ENCODE measurements around the gene C11orf98. TPM values are rescaled to one million over a fixed set of nuclear protein-coding genes. Genes with fewer than 3 reads are reported as not detected.
"Not testable (repeated sequence)": the region's sequence is repeated elsewhere in the genome, so short reads cannot be mapped to it uniquely, and the experiment has no call there.

The C11orf98 gene
- total and polyA plus RNA-seq, 4 donors, result 19.0 to 140 (median 94.7) TPM

DNA sequence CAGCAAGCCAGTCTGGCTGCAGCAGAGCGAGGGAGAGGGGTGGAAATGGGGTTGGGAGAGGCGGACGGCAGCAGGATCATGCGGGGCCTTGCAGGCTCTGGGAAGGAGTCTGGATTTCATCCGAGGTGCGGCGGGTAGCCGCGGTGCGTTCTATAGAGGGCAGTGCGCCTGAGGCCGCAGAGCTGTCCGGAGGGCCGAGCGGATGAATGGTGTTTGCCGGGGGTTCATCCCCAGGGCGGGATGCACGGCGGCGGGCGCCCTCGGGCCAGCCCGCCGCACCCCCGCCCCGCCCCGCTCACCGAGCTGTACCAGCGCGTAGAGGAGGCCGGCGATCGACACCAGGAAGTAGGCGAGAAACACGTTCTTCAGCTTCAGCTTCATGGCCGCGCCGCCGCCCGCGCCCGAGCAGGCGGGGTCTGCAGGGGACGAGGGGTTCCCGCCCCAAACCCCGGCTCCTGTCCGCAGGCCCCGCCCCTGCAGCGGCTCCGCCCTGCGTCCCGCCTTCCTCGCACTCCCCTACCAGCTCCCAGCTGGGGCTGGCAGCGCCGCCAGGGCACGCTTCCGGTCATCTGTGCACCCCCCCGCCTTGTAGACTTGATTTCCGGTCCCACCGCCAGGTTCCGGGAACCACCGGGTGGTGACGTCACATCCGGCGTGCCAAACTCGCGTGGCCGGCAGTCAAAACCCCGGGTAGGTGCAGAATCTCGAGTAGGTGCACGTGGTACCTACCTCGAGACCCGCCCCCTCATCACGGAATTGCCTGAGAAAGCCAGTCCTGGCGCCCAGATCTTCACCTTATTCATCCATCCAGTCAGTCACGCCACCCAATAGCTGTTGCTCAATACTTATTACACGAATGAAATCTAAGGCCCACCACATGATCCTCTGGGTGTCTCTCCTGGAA lies 43.2 kb downstream of the C11orf98 start, which contains the start of gene B3GAT3:
B3GAT3 (minus strand) TSS at position 420 of the 904 bp plus-strand sequence; CDS start at position 381, 39 bp downstream.
- H3K9ac ChIP-seq (ENCODE audit: insufficient read depth in 1 of 2, low read length in 2 of 2), result peak within 1 kb of the TSS; percentile 65 to 66
- DNase-seq, result peak; percentile 99
- no peak for TF ChIP-seq CTCF (IDR thresholded peaks at IDR 0.05; ENCODE audit: control extremely low read depth, extremely low read depth)
- H3K4me1 ChIP-seq (ENCODE audit: control insufficient read depth in 5 of 5, insufficient read depth in 5 of 5, low read length in 5 of 5), result peaks cover 0 to 15% (median 6%) of the 10 kb centered on the region in 5 donors
- H3K9me3 ChIP-seq (ENCODE audit: control insufficient read depth in 4 of 4, insufficient read depth in 3 of 4, low read length in 3 of 4), result no peaks in the 10 kb centered on the region
- H3K27me3 ChIP-seq (ENCODE audit: control insufficient read depth in 3 of 3, insufficient read depth in 3 of 3, low read length in 2 of 3), result no peaks in the 10 kb centered on the region
- peak within 1 kb of the TSS; percentile 83 for H3K4me3 ChIP-seq
- H3K27ac ChIP-seq (ENCODE audit: low read depth in 1 of 2, low read length in 1 of 2), result peak within 1 kb of the TSS; percentile 87 to 95
- WGBS, 2 donors, result 0 to 1% methylated on average over 65 to 77 of the region's 77 CpGs
- peaks cover 7 to 23% (median 21%) of the 10 kb centered on the region in 4 donors for H3K36me3 ChIP-seq (ENCODE audit: control insufficient read depth in 4 of 4, insufficient read depth in 4 of 4, low read length in 4 of 4)
- peak; percentile 98 for ATAC-seq (ENCODE audit: insufficient read depth, low FRiP score)

DNA sequence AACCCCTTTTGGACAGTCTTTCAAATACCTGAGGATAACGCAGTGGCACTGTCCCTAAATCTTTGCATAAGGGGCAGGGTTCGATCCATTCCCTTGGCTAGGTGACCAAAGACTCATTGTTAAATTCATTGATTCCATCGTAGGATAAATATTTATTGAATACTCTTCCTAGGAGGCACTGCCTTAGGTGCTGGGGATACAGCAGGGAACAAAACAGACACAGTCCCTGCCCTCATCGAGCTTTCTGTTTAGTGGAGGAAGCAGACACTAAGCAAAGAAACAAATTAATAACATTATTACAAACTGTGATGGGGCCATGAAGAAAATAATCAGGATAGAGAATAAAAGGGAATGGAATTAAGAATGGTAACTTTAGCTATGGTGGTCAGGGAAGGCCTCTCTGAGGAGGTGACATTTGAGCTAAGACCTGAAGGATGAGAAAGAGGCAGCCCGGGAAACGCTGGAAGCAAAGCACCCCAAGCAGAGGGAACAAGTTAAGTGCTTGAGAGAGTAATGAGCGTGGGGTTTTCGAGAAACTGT lies 43.9 kb downstream of the C11orf98 start:
- H3K4me3 ChIP-seq, result peak overlapping the region; percentile 83
- H3K27ac ChIP-seq (ENCODE audit: low read depth in 1 of 2, low read length in 1 of 2), result peak overlapping the region; percentile 87 to 95

DNA sequence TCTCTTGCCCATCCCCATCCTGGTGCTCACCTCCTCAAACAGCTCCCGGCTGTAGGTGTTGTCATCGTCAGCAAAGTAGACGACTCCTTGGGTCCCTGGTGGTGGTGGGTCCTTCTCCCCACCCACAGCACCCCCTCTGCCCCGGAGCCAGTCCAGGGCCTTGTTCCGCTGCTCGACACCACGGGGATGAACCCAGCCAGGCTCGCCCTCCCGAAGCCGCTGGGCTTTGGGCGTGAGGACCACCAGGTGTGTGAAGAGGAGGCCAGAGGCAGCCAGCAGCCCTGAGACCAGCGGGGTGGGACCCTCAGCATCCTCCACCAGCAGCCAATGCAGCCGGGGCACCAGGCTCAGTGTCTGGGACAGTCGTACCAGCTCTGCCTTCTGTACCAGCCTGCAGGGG lies 48.1 kb downstream of the C11orf98 start:
- not testable (repeated sequence) for H3K27me3 ChIP-seq (ENCODE audit: control insufficient read depth in 3 of 3, insufficient read depth in 3 of 3, low read length in 2 of 3); ATAC-seq (ENCODE audit: insufficient read depth, low FRiP score); H3K27ac ChIP-seq (ENCODE audit: low read depth in 1 of 2, low read length in 1 of 2); H3K4me3 ChIP-seq; H3K9me3 ChIP-seq (ENCODE audit: control insufficient read depth in 4 of 4, insufficient read depth in 3 of 4, low read length in 3 of 4); H3K9ac ChIP-seq (ENCODE audit: insufficient read depth in 1 of 2, low read length in 2 of 2); DNase-seq
- Histone ChIP-seq H3K4me1 (ENCODE audit: control insufficient read depth in 5 of 5, insufficient read depth in 5 of 5, low read length in 5 of 5) (peaks cover 0 to 11% (median 6%) of the 10 kb centered on the region in 5 donors), H3K36me3 (ENCODE audit: control insufficient read depth in 4 of 4, insufficient read depth in 4 of 4, low read length in 4 of 4) (peaks cover 0 to 13% (median 5%) of the 10 kb centered on the region in 4 donors)
- 95 to 97% methylated on average over 12 to 14 of the region's 14 CpGs for WGBS, 2 donors

More for the DNA sequence above, 43.9 kb downstream of the C11orf98 start:
- Histone ChIP-seq H3K9ac (ENCODE audit: insufficient read depth in 1 of 2, low read length in 2 of 2) (peak overlapping the region; percentile 65 to 66), H3K9me3 (ENCODE audit: control insufficient read depth in 4 of 4, insufficient read depth in 3 of 4, low read length in 3 of 4) (no peaks in the 10 kb centered on the region), H3K36me3 (ENCODE audit: control insufficient read depth in 4 of 4, insufficient read depth in 4 of 4, low read length in 4 of 4) (peaks cover 7 to 17% (median 16%) of the 10 kb centered on the region in 4 donors), H3K27me3 (ENCODE audit: control insufficient read depth in 3 of 3, insufficient read depth in 3 of 3, low read length in 2 of 3) (no peaks in the 10 kb centered on the region), H3K4me1 (ENCODE audit: control insufficient read depth in 5 of 5, insufficient read depth in 5 of 5, low read length in 5 of 5) (peaks cover 0 to 15% (median 6%) of the 10 kb centered on the region in 5 donors)
- TF ChIP-seq CTCF (IDR thresholded peaks at IDR 0.05; ENCODE audit: control extremely low read depth, extremely low read depth), result no peak
- DNase-seq (no peak), ATAC-seq (ENCODE audit: insufficient read depth, low FRiP score) (no peak)
- WGBS, 2 donors, result 28 to 36% methylated on average over 8 of the region's 8 CpGs

DNA sequence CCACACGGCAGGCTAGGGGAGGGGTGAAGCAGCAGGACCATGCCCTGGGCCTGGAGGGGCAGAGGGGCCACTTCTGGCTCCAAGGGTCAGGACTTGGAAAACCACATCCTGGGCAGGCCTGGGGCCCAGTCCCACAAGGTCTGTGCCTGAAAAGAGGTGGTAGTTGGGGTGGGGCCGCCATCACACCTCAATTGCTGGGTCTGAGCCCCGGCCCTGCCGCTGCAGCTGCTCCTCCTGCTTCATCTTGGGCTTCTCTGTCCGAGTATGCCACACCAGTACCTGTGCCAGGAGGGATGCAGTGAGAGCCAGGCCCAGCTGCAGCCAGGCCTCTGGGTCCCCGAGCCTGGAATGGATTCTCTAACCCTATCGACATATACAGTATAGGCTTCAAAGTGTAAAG lies 49.5 kb downstream of the C11orf98 start:
- Histone ChIP-seq H3K9ac (ENCODE audit: insufficient read depth in 1 of 2, low read length in 2 of 2) (no peak overlapping the region), H3K4me3 (no peak overlapping the region), H3K36me3 (ENCODE audit: control insufficient read depth in 4 of 4, insufficient read depth in 4 of 4, low read length in 4 of 4) (peaks cover 0 to 13% (median 5%) of the 10 kb centered on the region in 4 donors), H3K27ac (ENCODE audit: low read depth in 1 of 2, low read length in 1 of 2) (peak overlapping the region in 1 of 2 donors; percentile 15), H3K27me3 (ENCODE audit: control insufficient read depth in 3 of 3, insufficient read depth in 3 of 3, low read length in 2 of 3) (no peaks in the 10 kb centered on the region), H3K4me1 (ENCODE audit: control insufficient read depth in 5 of 5, insufficient read depth in 5 of 5, low read length in 5 of 5) (peaks cover under 1 to 16% (median 7%) of the 10 kb centered on the region in 5 donors), H3K9me3 (ENCODE audit: control insufficient read depth in 4 of 4, insufficient read depth in 3 of 4, low read length in 3 of 4) (no peaks in the 10 kb centered on the region)
- 91 to 96% methylated on average over 7 of the region's 7 CpGs for WGBS, 2 donors
- DNase-seq (no peak), ATAC-seq (ENCODE audit: insufficient read depth, low FRiP score) (no peak)
- no peak for TF ChIP-seq CTCF (IDR thresholded peaks at IDR 0.05; ENCODE audit: control extremely low read depth, extremely low read depth)
